ENCODE measurements around the gene ARFIP1.
"Not testable (repeated sequence)": the region's sequence is repeated elsewhere in the genome, so short reads cannot be mapped to it uniquely, and the experiment has no call there.

The ARFIP1 gene

GRCh38 chr4:152896811-152897210 lies 117.1 kb downstream of the ARFIP1 start:
- no peak for DNase-seq (ENCODE audit: low read depth in 2 of 2)

- DNase-seq (ENCODE audit: low read depth in 2 of 2) = not testable (repeated sequence)
Measured at GRCh38 chr4:152898133-152898532, 118.4 kb downstream of the ARFIP1 start.

DNA sequence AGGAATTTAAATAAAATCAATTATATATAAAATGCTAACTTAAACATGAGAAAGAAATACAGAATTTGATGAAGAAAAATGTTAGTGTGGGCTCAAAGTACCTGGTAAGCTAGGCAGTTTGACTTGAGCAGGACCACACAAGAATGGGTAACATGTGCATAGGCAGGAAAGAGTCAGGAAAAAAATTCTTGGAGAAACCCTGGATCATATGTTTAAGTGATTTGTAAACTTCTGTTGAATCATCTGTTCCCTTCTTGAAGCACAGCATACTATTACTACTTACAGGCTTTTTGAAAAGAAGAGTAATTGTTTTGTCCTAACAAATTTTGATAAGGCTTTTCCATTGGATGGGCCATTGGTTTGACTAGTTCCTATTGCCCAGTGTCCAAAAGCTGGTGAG lies 118.9 kb downstream of the ARFIP1 start:
- no peak for DNase-seq (ENCODE audit: low read depth in 2 of 2)

GRCh38 chr4:152900395-152900794 lies 120.6 kb downstream of the ARFIP1 start:
- DNase-seq (ENCODE audit: low read depth in 2 of 2) = no peak

- DNase-seq (ENCODE audit: low read depth in 2 of 2) = no peak
Measured at GRCh38 chr4:152901205-152901604, 121.5 kb downstream of the ARFIP1 start.

- DNase-seq (ENCODE audit: low read depth in 2 of 2) = no peak
Measured at GRCh38 chr4:152903658-152904057, 123.9 kb downstream of the ARFIP1 start.

- DNase-seq (ENCODE audit: low read depth in 2 of 2) = no peak
Measured at GRCh38 chr4:152909901-152910300, 130.1 kb downstream of the ARFIP1 start.

- no peak for DNase-seq (ENCODE audit: low read depth in 2 of 2)
Measured at GRCh38 chr4:152910521-152910920, 130.8 kb downstream of the ARFIP1 start.

GRCh38 chr4:152917543-152918395 lies 138.0 kb downstream of the ARFIP1 start:
- DNase-seq (ENCODE audit: low read depth in 2 of 2) = no peak

DNA sequence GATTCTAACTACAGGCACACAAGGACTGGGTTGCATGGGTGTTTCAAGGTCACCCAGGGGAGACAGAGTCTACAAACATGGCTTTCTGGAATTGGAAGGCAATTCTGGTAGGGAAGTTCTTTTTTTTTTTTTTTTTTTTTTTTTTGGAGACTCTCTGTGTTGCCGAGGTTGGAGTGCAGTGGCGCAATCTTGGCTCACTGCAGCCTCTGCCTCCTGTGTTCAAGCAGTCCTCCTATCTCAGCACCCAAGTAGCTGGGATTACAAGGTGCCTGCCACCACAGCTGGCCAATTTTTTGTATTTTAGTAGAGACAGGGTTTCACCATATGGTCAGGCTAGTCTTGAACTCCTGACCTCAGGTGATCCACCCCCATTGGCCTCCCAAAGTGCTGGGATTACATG lies 140.1 kb downstream of the ARFIP1 start:
- DNase-seq (ENCODE audit: low read depth in 2 of 2) = no peak

DNA sequence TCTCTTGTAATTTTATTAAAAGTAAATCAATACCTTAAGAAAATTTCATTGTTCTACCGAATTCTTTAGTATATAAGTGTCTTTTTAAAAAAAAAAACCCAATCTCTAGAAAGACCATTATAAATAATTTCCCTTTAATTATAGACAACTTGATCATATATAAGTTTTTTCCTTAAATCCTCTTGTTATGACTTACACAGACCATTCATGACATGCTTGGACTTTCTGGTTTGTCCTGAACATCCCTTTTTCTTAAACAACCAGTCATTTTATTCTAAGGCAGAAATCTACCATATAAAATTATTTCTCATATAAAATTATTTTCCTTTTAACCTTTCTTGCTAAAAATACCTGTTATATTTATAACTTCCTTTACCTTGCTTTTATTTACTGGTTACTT lies 141.0 kb downstream of the ARFIP1 start:
- no peak for DNase-seq (ENCODE audit: low read depth in 2 of 2)

DNA sequence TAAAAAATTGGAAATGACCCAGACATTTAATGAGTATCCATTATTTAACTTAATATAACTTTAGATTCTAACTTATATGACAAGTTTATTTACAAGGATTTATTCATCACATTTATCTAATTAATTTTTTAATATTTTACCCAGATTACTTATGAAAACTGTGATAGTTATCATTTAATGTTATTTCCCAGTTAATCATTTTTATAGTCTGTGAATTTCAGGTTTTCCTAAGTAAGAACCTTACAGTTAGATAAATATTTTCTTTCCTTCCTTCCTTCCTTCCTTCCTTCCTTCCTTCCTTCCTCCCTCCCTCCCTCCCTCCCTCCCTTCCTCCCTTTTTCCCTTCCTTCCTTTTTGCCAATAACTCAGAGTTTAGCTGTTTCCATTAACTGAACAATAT lies 141.5 kb downstream of the ARFIP1 start:
- no peak for DNase-seq (ENCODE audit: low read depth in 2 of 2)

DNA sequence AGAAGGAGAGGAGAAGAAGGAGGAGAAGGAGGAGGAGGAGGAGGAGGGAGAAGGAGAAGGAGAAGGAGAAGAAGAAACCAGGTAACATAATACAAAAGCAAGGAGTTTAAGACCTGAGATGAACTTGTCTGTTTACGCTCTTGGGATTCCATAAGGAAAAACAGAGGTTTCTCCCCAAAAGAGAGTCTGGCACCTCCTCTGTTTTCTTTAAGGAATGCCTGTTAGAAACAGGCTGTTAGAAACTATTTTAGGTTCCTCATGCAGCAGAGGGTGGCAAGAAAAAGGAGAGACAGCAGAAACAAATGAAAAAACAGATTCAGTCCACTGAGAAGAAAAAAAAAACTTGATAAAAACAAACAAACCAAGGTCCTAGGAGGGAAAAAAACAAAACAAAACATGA lies 146.1 kb downstream of the ARFIP1 start:
- DNase-seq (ENCODE audit: low read depth in 2 of 2) = no peak

- no peak for DNase-seq (ENCODE audit: low read depth in 2 of 2)
Measured at GRCh38 chr4:152926959-152927358, 147.2 kb downstream of the ARFIP1 start.

- DNase-seq (ENCODE audit: low read depth in 2 of 2) = no peak
Measured at GRCh38 chr4:152927737-152928136, 148.0 kb downstream of the ARFIP1 start.

DNA sequence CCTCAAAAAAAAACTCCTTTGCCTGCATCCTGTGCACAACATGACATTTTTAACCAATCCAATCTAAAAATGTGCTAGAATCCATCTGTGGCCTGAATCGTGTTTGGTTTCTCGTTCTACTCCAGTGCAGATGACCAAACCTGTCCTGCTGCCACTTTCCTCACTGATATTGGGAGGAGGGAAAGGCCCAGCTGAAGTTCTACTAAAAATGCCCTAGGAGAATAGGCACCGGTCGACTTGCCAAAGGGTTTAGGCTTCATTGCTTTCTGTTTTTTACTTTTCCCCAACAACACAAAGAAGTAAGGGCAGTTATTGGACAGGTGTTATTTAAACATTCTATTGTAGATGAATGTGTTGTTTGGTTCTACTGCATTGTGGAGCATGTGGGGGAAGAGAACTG lies 148.5 kb downstream of the ARFIP1 start:
- no peak for DNase-seq (ENCODE audit: low read depth in 2 of 2)

DNA sequence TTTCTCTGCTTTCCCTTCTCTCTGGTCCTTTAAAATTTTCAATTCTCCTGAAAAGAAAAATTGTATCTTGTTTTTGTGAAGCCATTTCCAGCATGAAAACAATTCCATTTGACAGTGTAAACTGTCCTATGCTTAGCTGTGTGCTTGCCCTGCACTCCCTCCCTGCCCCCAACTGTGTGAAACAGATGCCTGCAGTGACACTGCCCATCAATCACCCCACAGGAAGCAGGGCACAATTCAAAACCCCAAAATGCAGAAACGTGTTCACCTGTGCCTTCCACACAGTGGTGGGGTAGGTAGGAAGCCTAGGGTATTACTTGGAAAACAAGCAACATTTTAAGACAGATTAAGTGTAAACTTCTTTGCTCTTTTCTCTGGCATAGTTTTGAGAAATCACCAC lies 150.1 kb downstream of the ARFIP1 start:
- DNase-seq (ENCODE audit: low read depth in 2 of 2) = no peak

DNA sequence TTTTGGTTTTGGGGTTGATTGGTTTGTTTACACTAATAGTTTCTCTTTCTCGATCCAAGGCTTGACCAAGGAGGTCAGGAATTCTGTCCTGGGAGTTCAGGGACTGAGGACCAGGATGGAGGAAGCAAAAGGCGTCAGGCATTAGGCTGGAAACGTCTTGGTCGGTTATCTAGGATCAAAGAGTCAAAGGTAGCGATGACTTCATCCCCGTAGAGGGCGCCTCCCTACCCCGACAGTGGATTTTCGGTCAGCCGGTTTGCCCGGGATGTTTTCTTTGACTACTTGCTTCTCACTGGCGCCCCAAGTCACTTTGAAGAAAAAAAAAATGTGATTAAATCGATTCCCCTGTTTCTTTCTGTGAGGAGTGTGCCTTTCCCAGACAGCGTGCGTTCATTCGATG lies 155.4 kb downstream of the ARFIP1 start:
- peak in 1 of 2 experiments; percentile 16 for DNase-seq (ENCODE audit: low read depth in 2 of 2)

DNA sequence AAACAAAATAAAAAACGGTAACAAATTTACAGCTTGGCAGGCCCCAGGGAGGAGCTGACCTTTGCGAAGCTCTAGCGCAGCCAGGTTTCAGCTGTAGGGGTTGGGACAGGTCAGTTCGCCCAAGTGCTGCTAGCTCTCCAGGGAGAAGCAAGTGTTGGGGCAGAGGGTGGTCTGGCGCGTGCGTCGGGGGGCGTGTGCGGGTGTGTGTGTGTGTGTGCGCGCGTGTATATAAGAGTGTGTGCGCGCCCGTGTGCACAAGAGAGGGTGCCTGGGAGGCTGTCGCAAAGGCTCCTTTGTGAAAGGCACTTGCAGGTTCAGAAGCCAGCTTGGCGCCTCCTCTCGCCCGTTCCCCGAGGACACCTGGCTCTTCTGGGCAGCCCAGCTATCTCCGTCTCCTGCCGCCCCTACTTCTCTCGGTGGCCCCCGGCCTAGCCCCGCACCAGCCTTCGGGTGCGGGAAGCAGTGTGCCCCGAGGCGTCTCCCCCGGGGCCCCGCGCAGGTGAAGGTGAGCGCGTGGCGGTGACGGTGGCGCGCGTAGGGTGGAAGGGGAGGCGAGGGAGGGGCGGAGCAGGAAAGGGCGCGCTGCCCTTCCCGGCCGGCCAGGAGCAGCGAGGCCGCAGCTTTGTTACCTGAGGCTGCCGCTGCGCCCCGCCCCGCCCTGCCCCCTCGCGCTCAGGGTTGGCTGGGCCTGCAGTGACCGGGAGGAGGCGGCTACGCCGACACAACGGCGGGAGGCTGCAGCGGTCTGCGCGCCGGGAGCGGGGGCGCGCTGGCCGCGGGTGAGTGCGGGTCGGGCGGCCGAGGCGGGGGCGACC lies 156.1 kb downstream of the ARFIP1 start, which contains the start of gene FHDC1:
Gene FHDC1, plus strand, starts transcription at position 693 of the 815 bp plus-strand sequence. CDS start 6,735 bp downstream, outside the sequence.
- DNase-seq (ENCODE audit: low read depth in 2 of 2) = peak in 1 of 2 experiments; percentile 7

DNA sequence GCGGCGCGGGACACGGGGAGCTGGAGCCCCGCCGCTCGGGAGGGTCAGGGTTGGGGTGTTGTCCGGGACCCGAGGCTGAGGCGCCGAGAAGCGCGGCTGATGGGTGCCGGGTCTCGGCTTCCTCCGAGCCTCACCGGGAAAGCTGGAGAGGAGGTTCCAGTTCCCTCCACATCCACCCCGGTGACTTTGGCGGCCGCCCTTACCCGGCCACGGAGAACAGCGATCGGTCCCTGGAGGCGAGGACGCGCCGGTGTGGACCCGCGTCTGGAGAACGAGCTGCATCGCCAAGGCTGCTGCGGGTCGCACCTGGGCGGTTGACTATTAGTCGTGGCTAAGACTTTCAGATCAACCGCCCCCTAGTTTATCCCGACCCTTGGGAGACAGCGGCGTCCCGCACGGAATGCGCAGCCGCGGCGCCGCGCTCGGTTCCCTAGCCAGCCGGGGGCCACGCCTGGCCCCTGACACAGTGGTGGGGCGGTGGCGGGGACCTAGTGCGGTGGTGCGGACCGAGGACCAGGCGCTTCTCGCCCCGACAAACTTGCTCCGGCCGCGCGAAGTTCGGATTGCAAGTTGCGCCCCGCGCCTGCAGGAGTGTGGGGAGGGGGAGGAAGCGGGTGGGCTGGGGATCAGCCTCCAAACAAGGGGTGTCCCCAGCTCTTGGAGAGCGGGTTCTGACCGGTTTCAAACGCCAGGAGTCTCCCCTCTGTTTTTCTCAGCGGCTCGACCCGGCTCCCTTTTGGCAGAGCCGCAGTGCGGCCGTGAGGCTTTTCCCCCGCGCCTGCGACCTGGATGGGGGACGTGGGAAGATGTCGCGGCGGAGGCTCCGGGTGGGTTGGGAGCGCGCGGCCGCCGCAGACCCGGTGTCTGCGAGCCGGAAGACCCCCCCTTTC lies 156.9 kb downstream of the ARFIP1 start:
- DNase-seq (ENCODE audit: low read depth in 2 of 2) = peak in 1 of 2 experiments; percentile 8

DNA sequence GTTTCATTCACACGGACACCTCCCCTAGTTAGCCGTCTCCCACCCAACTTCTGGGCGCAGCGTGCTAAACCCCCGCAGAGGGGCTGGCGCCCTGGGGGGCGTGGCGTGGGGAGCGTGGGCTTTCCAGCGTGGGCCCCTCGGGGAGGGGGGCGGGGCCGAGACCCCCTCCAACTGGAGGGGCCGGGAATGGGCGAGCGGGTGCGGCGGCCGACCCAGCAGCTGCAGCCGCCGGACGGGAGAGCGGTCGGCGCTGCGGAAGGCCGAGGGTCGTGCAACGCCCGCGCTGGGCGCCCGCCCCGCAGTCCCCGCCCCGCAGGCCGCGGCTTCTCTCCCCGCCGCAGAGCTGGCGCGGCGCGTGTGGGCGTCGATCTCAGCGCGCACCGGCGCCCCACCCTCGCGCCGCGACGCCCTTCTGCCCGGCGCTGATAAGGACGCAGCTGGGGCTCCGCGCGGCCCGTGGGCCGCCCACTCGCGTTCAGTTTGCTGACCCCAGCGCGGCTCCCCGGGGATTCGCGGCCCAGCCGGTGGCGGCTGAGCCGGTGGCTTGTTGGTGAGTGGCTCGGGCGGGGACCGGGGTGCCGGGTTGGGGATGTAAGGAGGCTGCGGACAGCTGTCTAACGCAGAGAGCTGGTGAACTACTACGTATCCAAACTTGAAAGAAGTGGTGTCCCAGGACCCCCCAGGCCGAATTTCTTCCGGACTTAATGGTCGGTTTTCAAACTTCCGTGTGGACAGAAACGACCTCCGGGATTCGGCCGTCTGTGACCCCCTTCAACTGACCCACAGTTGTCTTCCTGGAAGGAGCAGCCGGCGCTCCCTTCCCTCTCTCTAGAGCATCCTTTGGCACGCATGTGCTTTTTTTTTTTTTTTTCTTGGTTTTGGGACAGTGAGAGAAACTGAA lies 157.8 kb downstream of the ARFIP1 start:
- DNase-seq (ENCODE audit: low read depth in 2 of 2) = no peak
